Stimulated activated CD4-positive, alpha-beta T cell treated with anti-CD3 and anti-CD28 coated beads, Interleukin-1b, Interleukin-23, amount 100 ng/mL, for 1 hour (primary cell): ENCODE results near the gene MRPL20.
"Not testable (repeated sequence)": the region's sequence is repeated elsewhere in the genome, so short reads cannot be mapped to it uniquely, and the experiment has no call there.

Source experiments
- DNase-seq, 2 donors: peaks; one replicate each; pipeline ENCODE4 v3.0.0-alpha.2; 2020; ENCODE audit warnings: low read depth in 2 of 2

Gene MRPL20

GRCh38 chr1:1385931-1386330 lies 21.2 kb downstream of the MRPL20 start:
- no peak for DNase-seq

- not testable (repeated sequence) for DNase-seq
Measured at GRCh38 chr1:1385339-1385738, 21.8 kb downstream of the MRPL20 start.

GRCh38 chr1:1381294-1381693 lies 25.8 kb downstream of the MRPL20 start:
- DNase-seq, result no peak

- DNase-seq, result no peak
Measured at GRCh38 chr1:1380860-1381259, 26.2 kb downstream of the MRPL20 start.

GRCh38 chr1:1377540-1378205 lies 29.4 kb downstream of the MRPL20 start:
- no peak for DNase-seq

GRCh38 chr1:1376551-1377226 lies 30.4 kb downstream of the MRPL20 start:
- no peak for DNase-seq

- peak; percentile 82 to 89 for DNase-seq
Measured at GRCh38 chr1:1374929-1375662, 32.0 kb downstream of the MRPL20 start, which contains the start of gene AURKAIP1. Gene AURKAIP1 (minus strand): TSS chr1:1375207. CDS start chr1:1374756, 451 bp downstream.

GRCh38 chr1:1374589-1374928 lies 32.5 kb downstream of the MRPL20 start:
- DNase-seq, result no peak

GRCh38 chr1:1373815-1374588 lies 33.1 kb downstream of the MRPL20 start:
- DNase-seq, result no peak

- DNase-seq, result no peak
Measured at GRCh38 chr1:1373051-1373814, 33.9 kb downstream of the MRPL20 start.

- DNase-seq, result peak; percentile 34 to 69
Measured at GRCh38 chr1:1371746-1372711, 35.1 kb downstream of the MRPL20 start.

- DNase-seq, result peak in 1 of 2 donors; percentile 11
Measured at GRCh38 chr1:1371364-1371745, 35.7 kb downstream of the MRPL20 start.

- DNase-seq, result no peak
Measured at GRCh38 chr1:1370771-1371300, 36.3 kb downstream of the MRPL20 start.

- not testable (repeated sequence) for DNase-seq
Measured at GRCh38 chr1:1370094-1370493, 37.0 kb downstream of the MRPL20 start.

GRCh38 chr1:1367315-1367714 lies 39.8 kb downstream of the MRPL20 start:
- DNase-seq, result no peak

- no peak for DNase-seq
Measured at GRCh38 chr1:1366699-1367066, 40.4 kb downstream of the MRPL20 start.

- DNase-seq, result no peak
Measured at GRCh38 chr1:1365875-1366698, 41.0 kb downstream of the MRPL20 start.

- no peak for DNase-seq
Measured at GRCh38 chr1:1364266-1364665, 42.8 kb downstream of the MRPL20 start.

GRCh38 chr1:1361982-1362423 lies 45.1 kb downstream of the MRPL20 start:
- no peak for DNase-seq
